Measurements from ENCODE around the gene RPF1. TPM values are rescaled to one million over a fixed set of nuclear protein-coding genes. Genes with fewer than 3 reads are reported as not detected.

The RPF1 gene
- 10 to 100 TPM; 40.8 to 52.1 (median 43.6) TPM for total RNA-seq
- 51.4 TPM for total RNA-seq (2013)
- 58.3 to 129 (median 83.2) reads per million in 29 experiments for total RNA-seq

- Mint-ChIP-seq H3K4me3 (peak within 1 kb of the TSS; percentile 95 to 98 (median 96)), H3K36me3 (peaks cover 37% of the 10 kb centered on the region), H3K27ac (peak within 1 kb of the TSS; percentile 98 to 99), H3K27me3 (peaks cover 18 to 30% of the 10 kb centered on the region in 2 donors), H3K4me1 (peaks cover 46 to 48% (median 47%) of the 10 kb centered on the region in 3 donors), H3K9me3 (peaks cover 4 to 15% (median 5%) of the 10 kb centered on the region in 3 donors)
- Histone ChIP-seq H3K4me3 (ENCODE audit: control insufficient read depth in 1 of 2, extremely low read depth in 1 of 2, low read length in 1 of 2) (peak within 1 kb of the TSS; percentile 74 to 79), H3K4me1 (ENCODE audit: control insufficient read depth in 1 of 2, extremely low read depth in 1 of 2, insufficient read depth in 2 of 2, low read length in 2 of 2) (peaks cover 16 to 18% of the 10 kb centered on the region in 2 experiments), H3K9me3 (no peaks in the 10 kb centered on the region), H3K27me3 (replicated peaks in 1 of 2; ENCODE audit: control insufficient read depth in 2 of 2, extremely low read depth in 1 of 2, insufficient read depth in 2 of 2, low read length in 1 of 2) (peaks cover 0 to 10% of the 10 kb centered on the region in 2 experiments), H3K36me3 (ENCODE audit: control insufficient read depth in 2 of 2, extremely low read depth in 1 of 2, insufficient read depth in 1 of 2, low read length in 1 of 2) (peaks cover 0 to 14% of the 10 kb centered on the region in 2 donors), H3K27ac (ENCODE audit: low read length) (peak within 1 kb of the TSS; percentile 79)
- POLR2A ChIA-PET, result interaction anchor here (0.6 to 1.9 kb wide), 15 partner anchors 9 to 797 kb away, joined by 3 to 9 read pairs (median 4); partner anchors contain the start of genes CTBS (in 2 of the 2), BCL10 (in 1 of the 2), GNG5 (in 1 of the 2) and PRKACB (in 1 of the 2)
- under 1% methylated on average over 45 of the region's 51 CpGs for whole genome bisulfite sequencing (ENCODE audit: insufficient coverage)
- DNase-seq (peak; percentile 61 to 89 (median 79)), ATAC-seq (replicated peaks in 1 of 4) (peak; percentile 96 to 98 (median 96))
- CTCF ChIA-PET, result interaction anchor here (0.6 to 1.4 kb wide), 13 partner anchors 16 to 466 kb away, joined by 3 to 4 read pairs (median 3); partner anchors contain the start of genes CTBS (in 1 of the 2) and PRKACB (in 1 of the 2)
Observed at GRCh38 chr1:84478876-84479868, at the start of gene RPF1. Gene RPF1 (plus strand): TSS chr1:84479266. CDS start chr1:84479282, 16 bp downstream.

- no peaks in the 10 kb centered on the region for H3K36me3 ChIP-seq (ENCODE audit: control insufficient read depth in 2 of 2, extremely low read depth in 1 of 2, insufficient read depth in 1 of 2, low read length in 1 of 2)
- Mint-ChIP-seq H3K4me3 (no peak overlapping the region), H3K36me3 (no peaks in the 10 kb centered on the region), H3K27ac (no peak overlapping the region), H3K9me3 (peaks cover 6% of the 10 kb centered on the region in 3 donors), H3K27me3 (no peaks in the 10 kb centered on the region), H3K4me1 (peaks cover 5 to 11% (median 11%) of the 10 kb centered on the region in 3 donors)
- no peaks in the 10 kb centered on the region for H3K27me3 ChIP-seq (replicated peaks in 1 of 2; ENCODE audit: control insufficient read depth in 2 of 2, extremely low read depth in 1 of 2, insufficient read depth in 2 of 2, low read length in 1 of 2)
- peaks cover 12 to 16% of the 10 kb centered on the region in 2 experiments for H3K4me1 ChIP-seq (ENCODE audit: control insufficient read depth in 1 of 2, extremely low read depth in 1 of 2, insufficient read depth in 2 of 2, low read length in 2 of 2)
- DNase-seq, result no peak
- H3K27ac ChIP-seq (ENCODE audit: low read length), result no peak overlapping the region
- no peak for ATAC-seq (replicated peaks in 1 of 4)
- ChIA-PET POLR2A (interaction anchor here in 1 of 2 donors (0.7 kb wide), 2 partner anchors 12 to 297 kb away, joined by 4 to 5 read pairs; no protein-coding TSS in a partner anchor), CTCF (interaction anchor here in 1 of 2 donors (1.0 to 1.5 kb wide), 3 partner anchors 12 to 291 kb away, joined by 4 to 6 read pairs (median 5); partner anchors contain the start of gene PRKACB)
- H3K4me3 ChIP-seq (ENCODE audit: control insufficient read depth in 1 of 2, extremely low read depth in 1 of 2, low read length in 1 of 2), result no peak overlapping the region
- H3K9me3 ChIP-seq, result no peaks in the 10 kb centered on the region
- 81% methylated on average over 2 of the region's 2 CpGs for whole genome bisulfite sequencing (ENCODE audit: insufficient coverage)
Observed at GRCh38 chr1:84430546-84430945, 48.5 kb upstream of the RPF1 start.

GRCh38 chr1:84433258-84434080, 45.6 kb upstream of the RPF1 start:
- no peak overlapping the region for H3K27ac Mint-ChIP-seq
- peak overlapping the region in 2 of 3 donors; percentile 62 to 72 for H3K4me3 Mint-ChIP-seq
- H3K4me1 Mint-ChIP-seq, result peaks cover 5 to 11% (median 11%) of the 10 kb centered on the region in 3 donors
- Histone ChIP-seq H3K27me3 (replicated peaks in 1 of 2; ENCODE audit: control insufficient read depth in 2 of 2, extremely low read depth in 1 of 2, insufficient read depth in 2 of 2, low read length in 1 of 2) (no peaks in the 10 kb centered on the region), H3K4me3 (ENCODE audit: control insufficient read depth in 1 of 2, extremely low read depth in 1 of 2, low read length in 1 of 2) (peak overlapping the region in 1 of 2 donors; percentile 29), H3K36me3 (ENCODE audit: control insufficient read depth in 2 of 2, extremely low read depth in 1 of 2, insufficient read depth in 1 of 2, low read length in 1 of 2) (no peaks in the 10 kb centered on the region), H3K9me3 (no peaks in the 10 kb centered on the region), H3K27ac (ENCODE audit: low read length) (peak overlapping the region; percentile 61), H3K4me1 (ENCODE audit: control insufficient read depth in 1 of 2, extremely low read depth in 1 of 2, insufficient read depth in 2 of 2, low read length in 2 of 2) (peaks cover 24 to 40% of the 10 kb centered on the region in 2 experiments)
- POLR2A ChIA-PET, result interaction anchor here (0.5 to 1.1 kb wide), 20 partner anchors 17 to 537 kb away, joined by 3 to 12 read pairs (median 4); partner anchors contain the start of gene PRKACB (in 2 of the 2)
- peaks cover 6% of the 10 kb centered on the region in 3 donors for H3K9me3 Mint-ChIP-seq
- H3K27me3 Mint-ChIP-seq, result no peaks in the 10 kb centered on the region
- peak in 34 of 35 experiments; percentile 17 to 90 (median 47) for DNase-seq
- CTCF ChIA-PET, result interaction anchor here (0.5 to 7.3 kb wide), 39 partner anchors 8 to 907 kb away, joined by 3 to 151 read pairs (median 4); partner anchors contain the start of genes PRKACB (in 2 of the 2) and C1orf52 (in 1 of the 2)
- 88% methylated on average over 3 of the region's 11 CpGs for WGBS (ENCODE audit: insufficient coverage)
- peak; percentile 61 to 88 (median 72) for ATAC-seq (replicated peaks in 1 of 4)
- no peaks in the 10 kb centered on the region for H3K36me3 Mint-ChIP-seq

- CTCF ChIA-PET, result interaction anchor here (0.5 to 7.3 kb wide), 39 partner anchors 8 to 906 kb away, joined by 3 to 151 read pairs (median 4); partner anchors contain the start of genes PRKACB (in 2 of the 2) and SAMD13 (in 1 of the 2)
- ATAC-seq (replicated peaks in 1 of 4) (peak in 3 of 4 experiments; percentile 5 to 25 (median 7)), DNase-seq (no peak)
- Histone ChIP-seq H3K27ac (ENCODE audit: low read length) (peak overlapping the region; percentile 72), H3K4me1 (ENCODE audit: control insufficient read depth in 1 of 2, extremely low read depth in 1 of 2, insufficient read depth in 2 of 2, low read length in 2 of 2) (peaks cover 24 to 40% of the 10 kb centered on the region in 2 experiments), H3K9me3 (no peaks in the 10 kb centered on the region), H3K4me3 (ENCODE audit: control insufficient read depth in 1 of 2, extremely low read depth in 1 of 2, low read length in 1 of 2) (no peak overlapping the region), H3K27me3 (replicated peaks in 1 of 2; ENCODE audit: control insufficient read depth in 2 of 2, extremely low read depth in 1 of 2, insufficient read depth in 2 of 2, low read length in 1 of 2) (no peaks in the 10 kb centered on the region), H3K36me3 (ENCODE audit: control insufficient read depth in 2 of 2, extremely low read depth in 1 of 2, insufficient read depth in 1 of 2, low read length in 1 of 2) (no peaks in the 10 kb centered on the region)
- H3K27me3 Mint-ChIP-seq, result no peaks in the 10 kb centered on the region
- POLR2A ChIA-PET, result interaction anchor here (0.5 to 1.3 kb wide), 16 partner anchors 16 to 537 kb away, joined by 3 to 12 read pairs (median 4); partner anchors contain the start of gene PRKACB (in 1 of the 2)
- H3K4me1 Mint-ChIP-seq, result peaks cover 5 to 11% (median 11%) of the 10 kb centered on the region in 3 donors
- H3K36me3 Mint-ChIP-seq, result no peaks in the 10 kb centered on the region
- H3K27ac Mint-ChIP-seq, result no peak overlapping the region
- H3K9me3 Mint-ChIP-seq, result peaks cover 6% of the 10 kb centered on the region in 3 donors
- no CpG with 5 or more reads among the region's 6 CpGs for WGBS (ENCODE audit: insufficient coverage)
- peak overlapping the region in 2 of 3 donors; percentile 62 to 72 for H3K4me3 Mint-ChIP-seq
Observed at GRCh38 chr1:84434081-84434769, 44.8 kb upstream of the RPF1 start.
